Esophagus (tissue), 2 donors: ENCODE data around the gene CHST6. TPM values are rescaled to one million over a fixed set of nuclear protein-coding genes. Genes with fewer than 3 reads are reported as not detected.
"Not testable (repeated sequence)": the region's sequence is repeated elsewhere in the genome, so short reads cannot be mapped to it uniquely, and the experiment has no call there.

ENCODE experiments used
- H3K27ac ChIP-seq, 2 donors: one replicate each; pipeline ENCODE4 v1.5.1; 2013; ENCODE audit warnings: low read depth in 2 of 2, mild to moderate bottlenecking in 2 of 2, inconsistent platforms in 1 of 2, low read length in 1 of 2, moderate library complexity in 1 of 2
- H3K27me3 ChIP-seq, 2 donors: one replicate each; pipeline ENCODE4 v1.6.1; 2013; ENCODE audit warnings: low read length in 2 of 2, control low read depth in 1 of 2, mild to moderate bottlenecking in 1 of 2; ENCODE audit not compliant: insufficient read depth in 2 of 2, control insufficient read depth in 1 of 2
- H3K36me3 ChIP-seq, 2 donors: one replicate each; pipeline ENCODE4 v1.6.1; 2013; ENCODE audit warnings: low read length in 1 of 2; ENCODE audit not compliant: control insufficient read depth in 2 of 2, insufficient read depth in 2 of 2
- H3K4me1 ChIP-seq, 2 donors: one replicate each; pipeline ENCODE4 v1.6.1; 2013; ENCODE audit warnings: low read length in 1 of 2; ENCODE audit not compliant: control insufficient read depth in 2 of 2, insufficient read depth in 2 of 2
- H3K4me3 ChIP-seq, 2 donors: one replicate each; pipeline ENCODE4 v1.5.1; 2013; ENCODE audit warnings: low read length in 2 of 2, mild to moderate bottlenecking in 2 of 2, low read depth in 1 of 2, moderate library complexity in 1 of 2
- H3K9me3 ChIP-seq, 2 donors: one replicate each; pipeline ENCODE4 v1.6.1; 2013; ENCODE audit warnings: mild to moderate bottlenecking in 2 of 2, low read depth in 1 of 2, low read length in 1 of 2, moderate library complexity in 1 of 2; ENCODE audit not compliant: control insufficient read depth in 2 of 2, insufficient read depth in 1 of 2
- WGBS, 2 donors: extraction: QIAGEN DNeasy Blood & Tissue Kit; methylation state at CpG; one replicate each; pipeline ENCODE4 v1.1.7; 2013; 5-methylcytosine and 5-hydroxymethylcytosine counted together
- polyA plus RNA-seq, 2 donors: library from polyadenylated mRNA; stranded (reverse); fragments of 200-250 nt; gene quantifications; one replicate each; pipeline ENCODE4 v1.2.3, GENCODE V29; 2013
- donor health status: healthy with polysubstance abuse.
- donor health status: Bipolar disorder and iron deficiency.

CHST6 gene
- polyA plus RNA-seq, 2 donors, result 0.39 to 2.0 TPM

- 80 to 82% methylated on average over 3 of the region's 3 CpGs for WGBS, 2 donors
- Histone ChIP-seq H3K4me3 (no peak overlapping the region), H3K9me3 (no peaks in the 10 kb centered on the region), H3K27me3 (no peaks in the 10 kb centered on the region), H3K27ac (peak overlapping the region in 1 of 2 donors; percentile 30), H3K36me3 (no peaks in the 10 kb centered on the region), H3K4me1 (no peaks in the 10 kb centered on the region)
These were observed 10.9 kb upstream of the CHST6 start for GRCh38 chr16:75506107-75506506.

GRCh38 chr16:75503801-75504200, 8.6 kb upstream of the CHST6 start:
- Histone ChIP-seq H3K27ac (no peak overlapping the region), H3K27me3 (no peaks in the 10 kb centered on the region), H3K4me1 (no peaks in the 10 kb centered on the region), H3K4me3 (no peak overlapping the region), H3K9me3 (no peaks in the 10 kb centered on the region), H3K36me3 (no peaks in the 10 kb centered on the region)
- whole genome bisulfite sequencing, 2 donors, result 86 to 98% methylated on average over 1 of the region's 1 CpG

DNA sequence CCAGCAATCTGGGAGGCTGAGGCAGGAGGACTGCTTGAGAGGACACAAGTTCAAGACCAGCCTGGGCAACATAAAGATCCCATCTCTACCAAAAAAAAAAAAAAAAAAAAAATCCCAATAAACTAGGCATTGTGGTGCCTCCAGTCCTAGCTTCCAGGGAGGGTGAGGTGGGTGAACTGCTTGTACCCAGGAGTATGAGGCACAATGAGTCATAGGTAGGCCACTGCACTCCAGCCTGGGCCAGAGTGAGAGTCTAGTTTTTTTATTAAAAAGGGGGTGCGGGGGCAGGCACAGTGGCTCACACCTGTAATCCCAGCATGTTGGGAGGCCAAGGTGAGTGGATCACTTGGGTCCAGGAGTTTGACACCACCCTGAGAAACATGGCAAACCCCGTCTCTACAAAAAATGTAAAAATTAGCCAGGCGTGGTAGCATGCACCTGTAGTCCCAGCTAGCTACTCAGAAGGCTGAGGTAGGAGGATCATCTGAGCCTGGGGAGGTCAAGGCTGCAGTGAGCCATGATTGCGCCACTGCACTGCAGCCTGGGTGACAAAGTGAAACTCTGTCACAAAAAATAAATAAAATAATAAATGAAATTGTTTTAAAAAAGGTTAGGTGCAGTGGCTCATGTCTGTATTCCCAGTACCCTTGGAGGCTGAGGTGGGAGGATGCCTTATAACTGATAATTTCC, 7.8 kb upstream of the CHST6 start:
- no peaks in the 10 kb centered on the region for H3K4me1 ChIP-seq
- no peak overlapping the region for H3K4me3 ChIP-seq
- no peak overlapping the region for H3K27ac ChIP-seq
- no peaks in the 10 kb centered on the region for H3K36me3 ChIP-seq
- no peaks in the 10 kb centered on the region for H3K27me3 ChIP-seq
- 93 to 95% methylated on average over 4 of the region's 4 CpGs for WGBS, 2 donors
- H3K9me3 ChIP-seq, result no peaks in the 10 kb centered on the region

GRCh38 chr16:75501820-75502219, 6.6 kb upstream of the CHST6 start:
- not testable (repeated sequence) for H3K4me3 ChIP-seq, H3K4me1 ChIP-seq, H3K27me3 ChIP-seq, H3K27ac ChIP-seq, H3K36me3 ChIP-seq, H3K9me3 ChIP-seq
- 37 to 45% methylated on average over 6 of the region's 6 CpGs for WGBS, 2 donors

DNA sequence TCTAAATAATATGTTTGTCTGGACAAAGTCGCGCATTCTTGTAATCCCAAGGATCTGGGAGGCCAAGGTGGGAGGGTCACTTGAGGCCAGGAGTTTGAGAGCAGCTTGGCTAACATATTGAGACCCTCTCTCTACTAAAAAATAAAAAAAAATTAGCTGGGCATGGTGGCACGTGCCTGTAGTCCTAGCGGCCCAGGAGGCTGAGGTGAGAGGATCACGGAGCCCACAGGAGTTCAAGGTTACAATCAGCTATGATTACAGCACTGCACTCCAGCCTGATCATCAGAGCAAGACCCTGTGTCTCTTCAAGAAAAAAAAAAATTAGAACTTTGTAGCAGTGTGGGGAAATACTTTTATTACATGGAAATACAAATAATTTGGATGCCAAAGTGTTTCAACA, 6.1 kb upstream of the CHST6 start:
- Histone ChIP-seq H3K4me3 (no peak overlapping the region), H3K4me1 (no peaks in the 10 kb centered on the region), H3K36me3 (no peaks in the 10 kb centered on the region), H3K27me3 (no peaks in the 10 kb centered on the region), H3K9me3 (no peaks in the 10 kb centered on the region), H3K27ac (no peak overlapping the region)
- 84 to 87% methylated on average over 5 of the region's 5 CpGs for WGBS, 2 donors

GRCh38 chr16:75498605-75499322, 3.5 kb upstream of the CHST6 start:
- 25 to 49% methylated on average over 10 to 11 of the region's 13 CpGs for WGBS, 2 donors
- not testable (repeated sequence) for H3K27ac ChIP-seq

DNA sequence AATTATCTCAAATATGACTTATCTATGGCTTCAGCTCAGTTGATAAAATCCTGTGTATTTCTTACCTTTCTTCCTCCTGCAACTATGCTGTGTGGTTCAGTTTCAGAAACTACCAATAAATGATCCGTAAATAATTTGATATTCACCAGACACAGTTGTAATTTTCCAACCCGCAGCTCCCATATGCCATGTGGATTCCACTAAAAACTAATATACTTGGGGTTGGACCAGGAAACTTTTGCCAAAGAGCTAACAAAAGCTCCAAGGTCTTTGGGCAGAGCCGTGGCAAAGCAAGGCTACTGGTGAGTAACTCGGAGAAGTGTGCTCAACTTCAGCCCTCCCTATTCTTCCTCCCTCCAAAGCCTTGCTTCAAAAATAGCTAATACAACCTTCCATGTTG, 2.3 kb upstream of the CHST6 start:
- Histone ChIP-seq H3K9me3 (no peaks in the 10 kb centered on the region), H3K27ac (no peak overlapping the region), H3K4me1 (peaks cover 0 to 5% of the 10 kb centered on the region in 2 donors), H3K4me3 (no peak overlapping the region), H3K27me3 (no peaks in the 10 kb centered on the region), H3K36me3 (no peaks in the 10 kb centered on the region)
- WGBS, 2 donors, result 56 to 69% methylated on average over 4 of the region's 4 CpGs

More at GRCh38 chr16:75498605-75499322, 3.5 kb upstream of the CHST6 start:
- not testable (repeated sequence) for H3K4me3 ChIP-seq, H3K36me3 ChIP-seq, H3K9me3 ChIP-seq, H3K27me3 ChIP-seq, H3K4me1 ChIP-seq

- Histone ChIP-seq H3K4me1 (peaks cover 0 to 5% of the 10 kb centered on the region in 2 donors), H3K9me3 (no peaks in the 10 kb centered on the region), H3K4me3 (peak overlapping the region; percentile 32 to 38), H3K27me3 (no peaks in the 10 kb centered on the region), H3K36me3 (no peaks in the 10 kb centered on the region), H3K27ac (no peak overlapping the region)
- WGBS, 2 donors, result 7 to 8% methylated on average over 26 of the region's 26 CpGs
These were observed 573 bp downstream of the CHST6 start for GRCh38 chr16:75494661-75495075.

DNA sequence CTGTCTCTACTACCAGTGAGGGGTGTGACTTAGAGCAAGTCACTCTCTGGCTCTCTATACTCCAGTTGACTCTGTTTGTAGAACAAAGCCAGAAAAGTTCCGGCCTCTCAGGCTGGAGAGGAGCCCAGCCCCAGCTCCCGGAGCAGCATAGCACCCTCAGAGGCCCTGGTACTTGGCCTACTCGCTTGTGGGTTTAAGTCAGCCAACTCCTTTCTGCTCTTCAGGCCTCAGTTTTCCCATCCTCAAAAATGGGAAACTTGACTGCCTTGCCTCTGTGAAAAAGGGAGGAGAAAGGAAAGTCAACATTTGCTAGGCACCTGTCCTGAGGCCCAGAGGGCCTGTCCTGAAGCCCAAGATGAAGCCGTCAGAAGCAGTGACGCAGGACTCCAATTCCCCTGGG, 1.1 kb downstream of the CHST6 start:
- H3K4me1 ChIP-seq, result peaks cover 0 to 5% of the 10 kb centered on the region in 2 donors
- H3K9me3 ChIP-seq, result no peaks in the 10 kb centered on the region
- 58 to 62% methylated on average over 5 of the region's 5 CpGs for WGBS, 2 donors
- no peaks in the 10 kb centered on the region for H3K36me3 ChIP-seq
- H3K4me3 ChIP-seq, result no peak overlapping the region
- no peak overlapping the region for H3K27ac ChIP-seq
- no peaks in the 10 kb centered on the region for H3K27me3 ChIP-seq

DNA sequence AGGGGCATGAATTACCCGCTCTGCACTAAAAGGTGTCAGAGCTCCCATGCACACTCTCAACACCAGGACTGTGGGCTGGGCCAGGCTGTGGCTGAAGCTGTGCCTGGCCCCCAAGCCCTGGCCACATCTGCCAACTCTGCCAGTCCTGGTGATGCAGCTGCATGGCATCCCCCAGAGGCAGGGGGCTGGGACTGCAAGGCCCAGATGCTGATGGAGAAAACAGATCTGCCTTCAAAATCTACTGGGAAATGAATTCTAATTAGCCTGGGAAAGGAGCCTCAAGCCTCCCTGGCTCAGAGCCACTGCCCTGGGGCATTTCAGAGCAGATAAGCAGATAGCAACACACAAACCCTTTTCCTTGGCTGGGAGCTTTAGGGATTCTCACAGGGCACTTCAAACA, 3.4 kb downstream of the CHST6 start:
- H3K27me3 ChIP-seq, result no peaks in the 10 kb centered on the region
- WGBS, 2 donors, result 85 to 100% methylated on average over 1 of the region's 1 CpG
- no peaks in the 10 kb centered on the region for H3K9me3 ChIP-seq
- peaks cover 0 to 5% of the 10 kb centered on the region in 2 donors for H3K4me1 ChIP-seq
- H3K36me3 ChIP-seq, result no peaks in the 10 kb centered on the region
- no peak overlapping the region for H3K4me3 ChIP-seq
- H3K27ac ChIP-seq, result no peak overlapping the region
